ENCODE data around the gene TNFAIP8.

TNFAIP8 gene

DNA sequence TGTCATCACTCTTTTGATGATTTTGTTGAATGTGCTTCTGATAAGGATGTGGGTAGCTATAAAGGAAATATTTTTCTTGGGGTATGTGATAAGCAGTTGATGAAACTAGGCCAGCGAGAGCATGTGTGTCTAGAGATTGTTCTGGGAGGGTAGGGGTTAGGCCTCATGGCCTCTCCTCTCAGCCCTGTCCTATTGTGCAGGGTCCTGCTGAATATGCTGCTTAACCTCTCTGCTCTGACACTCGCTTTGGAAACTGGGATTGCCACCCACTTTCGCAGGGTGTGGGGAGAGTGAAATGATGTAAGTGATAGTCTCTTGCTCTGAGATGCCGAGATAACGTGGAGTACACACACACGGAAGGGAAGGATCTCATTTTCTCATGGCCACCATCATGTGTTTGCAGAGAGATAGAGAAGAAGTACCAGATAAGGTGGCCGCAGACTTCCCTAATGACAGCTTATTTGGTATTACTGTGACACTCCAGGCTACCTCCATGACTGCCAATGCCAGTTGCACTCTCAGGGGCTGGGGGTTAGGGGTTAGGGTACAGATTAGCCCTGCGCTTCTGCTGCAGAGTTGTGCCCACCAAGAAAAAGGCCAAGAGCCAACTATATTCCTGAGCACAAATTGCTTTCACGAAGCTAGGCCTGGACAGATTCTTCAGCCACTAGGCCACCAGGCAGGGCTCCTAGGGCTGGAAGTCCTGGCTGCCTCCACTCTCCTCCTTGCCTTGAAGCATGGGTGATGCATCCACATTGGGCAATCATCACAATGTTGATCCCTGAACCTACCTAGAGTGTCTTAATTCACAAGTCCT is 25.2 kb upstream of the TNFAIP8 start:
- DNase-seq: no peak

GRCh38 chr5:119331566-119332095 is 24.2 kb upstream of the TNFAIP8 start:
- no peak for DNase-seq

- no peak for DNase-seq
Observed at GRCh38 chr5:119332208-119332607, 23.6 kb upstream of the TNFAIP8 start.

- no peak for DNase-seq
Observed at GRCh38 chr5:119332978-119333401, 22.8 kb upstream of the TNFAIP8 start.

- DNase-seq: no peak
Observed at GRCh38 chr5:119333421-119333851, 22.4 kb upstream of the TNFAIP8 start.

- no peak for DNase-seq
Observed at GRCh38 chr5:119335261-119335677, 20.6 kb upstream of the TNFAIP8 start.

GRCh38 chr5:119336262-119336661 is 19.6 kb upstream of the TNFAIP8 start:
- DNase-seq: no peak

- DNase-seq: no peak
Observed at GRCh38 chr5:119336845-119337580, 18.8 kb upstream of the TNFAIP8 start.

- DNase-seq: no peak
Observed at GRCh38 chr5:119338326-119338946, 17.4 kb upstream of the TNFAIP8 start.

DNA sequence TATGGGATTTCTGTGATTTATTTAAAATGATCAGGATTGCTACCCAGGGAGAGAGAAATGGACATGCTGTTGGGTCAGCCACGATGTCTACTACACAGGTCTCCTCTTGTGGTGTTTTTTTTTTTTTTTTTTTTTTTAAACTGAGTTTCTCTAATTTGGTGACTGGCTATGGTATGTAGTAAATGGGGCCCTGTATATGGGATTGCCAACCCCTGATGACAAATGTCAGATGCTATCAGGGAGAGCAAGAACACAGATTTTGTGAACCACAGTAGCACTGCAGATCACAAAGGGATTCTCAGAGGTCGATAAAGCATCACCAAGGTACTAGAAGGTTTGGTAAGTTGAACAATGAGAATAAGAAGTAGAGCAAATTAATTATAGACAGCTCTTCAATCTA is 16.5 kb upstream of the TNFAIP8 start:
- DNase-seq: no peak

- DNase-seq: no peak
Observed at GRCh38 chr5:119339965-119340364, 15.9 kb upstream of the TNFAIP8 start.

DNA sequence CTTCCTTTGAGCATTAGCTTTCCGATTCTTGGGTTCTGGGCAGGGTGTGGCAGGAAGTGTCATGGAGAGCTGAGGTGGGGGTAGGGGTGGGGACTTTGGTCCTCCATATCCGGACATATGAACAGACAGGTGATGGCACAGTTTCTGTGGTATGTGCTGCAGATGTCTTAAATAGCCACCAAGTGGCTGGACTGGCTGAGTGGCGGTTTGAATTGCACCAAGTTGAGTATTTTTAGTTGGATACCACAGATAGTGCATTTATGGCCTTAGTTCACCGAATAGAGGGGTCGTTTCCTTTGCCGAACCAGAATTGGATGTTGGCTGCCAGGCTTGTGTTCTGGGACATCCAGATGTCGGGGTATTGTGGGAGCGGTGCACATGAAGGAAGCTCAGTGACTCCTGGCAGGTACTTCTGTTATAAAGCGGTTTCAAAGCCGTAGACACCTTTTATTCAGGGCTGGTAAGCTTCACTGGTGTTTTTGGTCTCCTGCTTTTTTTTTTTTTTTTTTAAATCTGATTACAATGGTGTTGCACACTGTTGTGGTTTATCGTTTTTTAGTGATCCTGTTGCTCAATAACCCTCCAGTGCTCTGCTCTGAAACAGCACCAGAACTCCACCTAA is 15.1 kb upstream of the TNFAIP8 start:
- no peak for DNase-seq

- DNase-seq: no peak
Observed at GRCh38 chr5:119341452-119342349, 14.1 kb upstream of the TNFAIP8 start.

DNA sequence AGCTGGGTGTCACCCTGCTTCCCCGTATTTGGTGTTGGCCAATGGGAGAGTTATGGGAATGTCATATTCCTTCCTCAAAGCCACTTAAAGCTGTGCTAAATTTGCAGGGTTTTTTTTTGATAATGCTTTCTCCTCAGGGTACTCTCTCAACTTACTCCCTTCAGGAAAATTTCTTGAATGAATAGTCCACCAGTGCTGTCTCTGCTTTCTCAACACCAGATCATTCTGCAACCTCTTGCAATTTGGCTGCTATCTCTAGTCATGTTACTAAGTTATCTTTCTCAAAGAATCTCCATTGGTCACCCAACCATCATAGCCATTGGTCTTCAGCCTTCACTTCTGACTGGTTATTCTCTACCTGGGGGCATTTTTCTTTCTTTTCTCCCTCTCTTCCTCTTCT is 13.4 kb upstream of the TNFAIP8 start:
- no peak for DNase-seq

GRCh38 chr5:119343052-119343451 is 12.8 kb upstream of the TNFAIP8 start:
- no peak for DNase-seq

DNA sequence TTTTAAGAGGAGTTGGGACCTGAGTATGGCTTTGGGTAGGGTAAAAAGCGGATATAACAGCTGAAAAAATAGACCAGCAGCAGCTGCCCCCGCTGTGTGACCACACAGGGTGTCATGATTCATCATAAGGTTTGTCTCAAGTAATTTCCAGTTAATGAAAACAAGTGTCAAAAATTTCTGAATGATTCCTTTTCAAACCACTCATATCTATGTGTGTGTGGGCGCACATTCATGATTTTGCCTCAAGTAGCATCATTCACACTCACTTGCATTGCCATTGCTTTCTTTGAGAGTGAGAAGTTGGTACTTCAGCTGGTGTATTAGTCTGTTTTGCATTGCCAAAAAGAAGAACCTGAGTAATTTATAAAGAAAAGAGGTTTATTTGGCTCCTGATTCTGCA is 12.1 kb upstream of the TNFAIP8 start:
- no peak for DNase-seq

- DNase-seq: no peak
Observed at GRCh38 chr5:119344231-119344630, 11.6 kb upstream of the TNFAIP8 start.

DNA sequence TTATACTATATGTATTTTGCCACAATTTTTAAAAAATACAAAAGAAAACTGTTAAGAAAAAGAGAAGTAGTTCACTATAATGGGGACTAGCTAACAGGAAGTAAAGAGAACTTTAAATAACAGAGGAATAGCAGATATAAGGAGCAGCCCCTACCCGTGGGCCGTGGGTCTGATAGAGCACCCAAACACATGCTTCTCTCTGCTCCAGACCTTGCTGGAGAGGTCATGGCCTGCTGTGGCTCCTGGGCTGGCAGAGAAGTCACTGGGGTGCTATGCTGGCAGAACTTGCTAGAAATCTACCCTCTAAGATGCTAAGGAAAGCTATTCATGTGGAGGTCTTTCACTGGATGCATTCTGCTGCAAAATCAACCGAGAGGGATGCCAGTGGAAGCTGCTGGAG is 10.0 kb upstream of the TNFAIP8 start:
- no peak for DNase-seq

- DNase-seq: no peak
Observed at GRCh38 chr5:119346394-119346793, 9.4 kb upstream of the TNFAIP8 start.

DNA sequence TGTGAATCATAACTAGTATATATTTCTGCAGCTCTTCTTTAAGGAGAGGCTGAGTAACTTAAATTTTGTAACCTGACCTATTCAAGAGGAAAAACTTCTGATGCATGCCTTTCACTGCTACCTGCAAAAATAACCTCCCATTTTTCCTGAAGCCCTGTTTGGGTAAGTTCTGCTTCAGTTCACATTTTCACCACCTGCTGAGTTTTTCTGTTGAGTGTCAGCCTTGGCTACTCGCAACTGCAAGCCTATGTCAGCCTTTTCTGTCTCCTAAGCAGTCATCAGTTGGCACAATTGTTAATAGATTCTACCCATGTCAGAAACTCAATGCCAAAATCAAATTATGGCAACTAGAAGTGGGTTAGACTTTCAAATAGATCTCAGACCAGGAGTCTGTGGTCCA is 8.2 kb upstream of the TNFAIP8 start:
- no peak for DNase-seq

- no peak for DNase-seq
Observed at GRCh38 chr5:119347991-119348390, 7.8 kb upstream of the TNFAIP8 start.

DNA sequence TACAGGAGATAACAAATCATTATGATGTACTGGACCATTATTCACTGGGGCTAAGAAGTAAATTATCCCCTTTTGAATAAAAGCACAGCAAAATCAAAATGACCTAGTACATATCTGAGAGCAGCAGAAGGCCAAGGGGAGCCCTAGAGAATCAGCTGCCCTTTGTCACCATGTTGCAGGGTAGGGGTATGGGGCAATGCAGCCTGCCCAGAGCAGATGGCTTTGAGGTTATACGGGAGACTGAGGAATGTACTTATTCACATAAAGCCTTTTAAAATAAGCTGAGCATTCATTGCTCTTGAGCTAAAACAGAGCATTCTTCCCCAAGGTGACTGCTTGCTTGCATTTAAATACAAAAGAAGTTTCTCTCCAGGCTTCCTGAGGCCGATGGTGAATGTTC is 2.6 kb upstream of the TNFAIP8 start:
- no peak for DNase-seq
